Endothelial cell of umbilical vein (primary cell): ENCODE measurements around the gene RNF5. TPM values are rescaled to one million over a fixed set of nuclear protein-coding genes. Genes with fewer than 3 reads are reported as not detected.
"Not testable (repeated sequence)": the region's sequence is repeated elsewhere in the genome, so short reads cannot be mapped to it uniquely, and the experiment has no call there.

Experiments used
- BruUV-seq: library from RNA; stranded (reverse); fragments of 400-500 nt; replicated peaks from 2 replicates; lab custom pipeline; 2021; lab: Mats Ljungman, UMichigan
- CTCF ChIA-PET: fragments of 300-600, 350-600 bp; sonication (Branson Sonifier 250); formaldehyde crosslinking; loops from one replicate; lab custom pipeline; 2021; ENCODE audit warnings: antibody characterized with exemption, inconsistent platforms; lab: Charles Lee
- POLR2A ChIA-PET: fragments of 300-600, 350-600 bp; sonication (Branson Sonifier 250); formaldehyde crosslinking; loops from one replicate; lab custom pipeline; 2021; ENCODE audit warnings: antibody characterized with exemption, inconsistent platforms; lab: Charles Lee
- DNase-seq: peaks from one replicate; pipeline ENCODE4 v3.0.0-alpha.2; 2011; ENCODE audit warnings: low read depth, low spot score
- FAIRE-seq: peaks from 2 replicates; lab custom pipeline; 2011; peaks lifted over from hg19 to GRCh38; lab: Jason Lieb, UNC
- H2AFZ ChIP-seq: 2 replicates; pipeline ENCODE4 v1.6.0; 2012; ENCODE audit warnings: low read depth, low read length, control low read depth, inconsistent platforms
- H3K27ac ChIP-seq: 2 replicates; pipeline ENCODE4 v1.5.1; 2011; ENCODE audit warnings: low read depth, mild to moderate bottlenecking, control low read depth, low read length, moderate library complexity; ENCODE audit not compliant: insufficient read depth
- H3K27me3 ChIP-seq, 2 experiments: 2 replicates each; pipeline versions ENCODE4 v1.6.0 to v1.6.1; 2011; ENCODE audit warnings: low read length in 2 of 2, mixed read lengths in 1 of 2; ENCODE audit not compliant: control insufficient read depth in 2 of 2, insufficient read depth in 2 of 2
- H3K36me3 ChIP-seq, 2 experiments: 2 replicates in 1 of 2; 3 replicates in 1 of 2; pipeline ENCODE4 v1.5.1; 2011; ENCODE audit warnings: low read length in 2 of 2, mild to moderate bottlenecking in 1 of 2, moderate library complexity in 1 of 2; ENCODE audit not compliant: control insufficient read depth in 2 of 2, insufficient read depth in 2 of 2; ENCODE audit errors: extremely low read depth in 1 of 2
- H3K4me1 ChIP-seq: 3 replicates; pipeline ENCODE4 v1.5.1; 2011; ENCODE audit warnings: mild to moderate bottlenecking, low read length; ENCODE audit not compliant: control insufficient read depth, insufficient read depth; ENCODE audit errors: extremely low read depth
- H3K4me2 ChIP-seq: 2 replicates; pipeline ENCODE4 v1.6.1; 2011; ENCODE audit warnings: low read length, control low read depth, mixed read lengths; ENCODE audit not compliant: insufficient read depth
- H3K4me3 ChIP-seq, 3 experiments: fragments of 200-600 bp in 1 of 3; sonication (generic), shearing (Covaris generic) in 1 of 3; replicated peaks in 1 of 3; 2 replicates each; pipeline ENCODE4 v1.5.1; 2011 to 2016; ENCODE audit warnings: control low read depth in 3 of 3, low read length in 3 of 3, mild to moderate bottlenecking in 2 of 3, inconsistent platforms in 1 of 3, low read depth in 1 of 3, moderate library complexity in 1 of 3; ENCODE audit not compliant: insufficient read depth in 1 of 3
- H3K79me2 ChIP-seq: 2 replicates; pipeline ENCODE4 v1.6.0; 2012; ENCODE audit warnings: low read length, inconsistent platforms; ENCODE audit not compliant: control insufficient read depth, insufficient read depth
- H3K9ac ChIP-seq: replicated peaks from 2 replicates; pipeline ENCODE3; 2011; ENCODE audit warnings: low read length, control low read depth; ENCODE audit not compliant: insufficient read depth; ENCODE audit errors: extremely low read depth
- H3K9me1 ChIP-seq: replicated peaks from 3 replicates; pipeline ENCODE4 v1.6.0; 2011; ENCODE audit warnings: mild to moderate bottlenecking, low read length; ENCODE audit not compliant: control insufficient read depth, insufficient read depth; ENCODE audit errors: extremely low read depth
- H3K9me3 ChIP-seq: replicated peaks from 2 replicates; pipeline ENCODE4 v1.5.1; 2012; ENCODE audit warnings: low read length, inconsistent platforms; ENCODE audit not compliant: control insufficient read depth, insufficient read depth
- H4K20me1 ChIP-seq: replicated peaks from 2 replicates; pipeline ENCODE3; 2011; ENCODE audit warnings: mild to moderate bottlenecking, low read length; ENCODE audit not compliant: control insufficient read depth, insufficient read depth; ENCODE audit errors: extremely low read depth
- EZH2 ChIP-seq: IDR thresholded peaks from 2 replicates; pipeline ENCODE4 v1.6.1; 2012; ENCODE audit warnings: borderline replicate concordance, low read depth, mild to moderate bottlenecking, moderate library complexity, low read length, inconsistent platforms; ENCODE audit not compliant: severe bottlenecking
- FOS ChIP-seq: IDR thresholded peaks from 2 replicates; pipeline ENCODE4 v1.6.1; 2011; ENCODE audit warnings: mild to moderate bottlenecking, low read length, moderate library complexity, borderline replicate concordance; ENCODE audit not compliant: insufficient read depth
- GATA2 ChIP-seq: IDR thresholded peaks from 2 replicates; pipeline ENCODE4 v1.7.0; 2011; ENCODE audit warnings: low read depth, mild to moderate bottlenecking, moderate library complexity, mixed read lengths, low read length; ENCODE audit not compliant: insufficient read length, insufficient read depth
- JUN ChIP-seq: IDR thresholded peaks from 2 replicates; pipeline ENCODE4 v1.6.1; 2011; ENCODE audit warnings: borderline replicate concordance, low read depth; ENCODE audit not compliant: insufficient read length, insufficient read depth
- MYC ChIP-seq: IDR thresholded peaks from one replicate; pipeline ENCODE4 v1.6.1; 2011; ENCODE audit warnings: mild to moderate bottlenecking, low read depth, low read length
- POLR2A ChIP-seq: IDR thresholded peaks from 2 replicates; pipeline ENCODE4 v1.6.1; 2012; ENCODE audit warnings: low read depth, mild to moderate bottlenecking, control low read depth, low read length
- POLR2AphosphoS5 ChIP-seq: IDR thresholded peaks from 2 replicates; pipeline ENCODE4 v1.6.1; 2012; ENCODE audit warnings: low read depth, mild to moderate bottlenecking, control low read depth, low read length, moderate library complexity; ENCODE audit not compliant: insufficient read depth
- dilution Hi-C: fragments of 300-500 bp; cut with MboI; formaldehyde crosslinking; loops from one replicate; pipeline ENCODE4 v1.15.0; 2019; ENCODE audit warnings: low sequenced_read_pairs; ENCODE audit not compliant: extremely low pct_ligation_motif_present
- intact Hi-C: fragments of 100-400 bp; cut with micrococcal nuclease; formaldehyde crosslinking; loops from one replicate; pipeline ENCODE4 v1.10.0; 2022
- polyA plus RNA-seq, 4 experiments: library from polyadenylated mRNA; depleted of rRNA in 3 of 4; stranded (reverse) in 3 of 4; unstranded in 1 of 4; fragments of >200 nt; gene quantifications; 2 replicates each; pipeline versions ENCODE4 v1.2.1 to v1.2.3, GENCODE V29; 2011 to 2012; ENCODE audit warnings: missing spikeins in 1 of 4
- total RNA-seq: library from RNA; stranded (reverse); gene quantifications from 2 replicates; pipeline ENCODE4 v1.2.3, GENCODE V29; 2021
- TF ChIP-seq, protein P1 (sequence below): IDR thresholded peaks from 2 replicates; pipeline ENCODE4 v1.6.1; 2011; ENCODE audit not compliant: insufficient read depth, insufficient read length
- TF ChIP-seq, protein P2 (sequence below), 2 donors: IDR thresholded peaks; 1 replicate in 1 of 2; 2 replicates in 1 of 2; pipeline ENCODE4 v1.5.1; 2011; ENCODE audit warnings: low read length in 2 of 2, mild to moderate bottlenecking in 2 of 2, moderate library complexity in 2 of 2, control low read depth in 1 of 2, inconsistent platforms in 1 of 2, low read depth in 1 of 2; ENCODE audit not compliant: insufficient read depth in 1 of 2; ENCODE audit errors: extremely low read depth in 1 of 2

Gene RNF5
- total and polyA plus RNA-seq, 2 donors (not counting 3 experiments of a cell fraction or from before 2014, with no cell fraction given): 49.2 to 100 TPM

DNA sequence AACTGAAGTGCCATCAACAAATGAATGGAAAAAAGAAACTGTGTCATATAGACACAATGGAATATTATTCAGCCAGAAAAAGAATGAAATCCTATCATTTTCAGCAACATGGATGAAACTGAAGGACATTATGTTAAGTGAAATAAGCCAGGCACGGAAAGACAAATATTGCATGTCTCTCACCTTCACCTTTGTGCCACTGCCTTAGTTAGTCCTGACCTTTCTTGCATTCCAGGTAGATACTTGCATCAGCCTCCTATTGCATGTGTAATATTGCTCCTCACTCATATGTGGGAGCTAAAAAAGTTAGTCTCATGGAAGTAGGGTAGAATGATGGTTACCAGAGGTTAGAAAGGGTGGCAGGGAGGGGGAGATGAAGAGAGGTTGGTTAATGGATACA, 30.8 kb downstream of the RNF5 start:
- Histone ChIP-seq H3K4me2 (no peak overlapping the region), H3K27ac (no peak overlapping the region), H3K9me3 (no peaks in the 10 kb centered on the region), H3K4me3 (no peak overlapping the region), H3K9me1 (no peaks in the 10 kb centered on the region), H2AFZ (no peak overlapping the region), H3K4me1 (no peaks in the 10 kb centered on the region), H3K79me2 (no peaks in the 10 kb centered on the region), H3K9ac (no peak overlapping the region), H3K27me3 (no peaks in the 10 kb centered on the region), H4K20me1 (no peaks in the 10 kb centered on the region), H3K36me3 (peaks cover 13 to 14% of the 10 kb centered on the region in 2 experiments)
- dilution Hi-C loops: no loop called here
- intact Hi-C loops: no loop called here
- BruUV-seq: no TSS peak
- no peak for FAIRE-seq
- POLR2A ChIA-PET: no interaction called here
- TF ChIP-seq JUN (no peak), GATA2 (no peak), POLR2A (no peak), MYC (no peak)
- CTCF ChIA-PET: no interaction called here
- no peak for DNase-seq

DNA sequence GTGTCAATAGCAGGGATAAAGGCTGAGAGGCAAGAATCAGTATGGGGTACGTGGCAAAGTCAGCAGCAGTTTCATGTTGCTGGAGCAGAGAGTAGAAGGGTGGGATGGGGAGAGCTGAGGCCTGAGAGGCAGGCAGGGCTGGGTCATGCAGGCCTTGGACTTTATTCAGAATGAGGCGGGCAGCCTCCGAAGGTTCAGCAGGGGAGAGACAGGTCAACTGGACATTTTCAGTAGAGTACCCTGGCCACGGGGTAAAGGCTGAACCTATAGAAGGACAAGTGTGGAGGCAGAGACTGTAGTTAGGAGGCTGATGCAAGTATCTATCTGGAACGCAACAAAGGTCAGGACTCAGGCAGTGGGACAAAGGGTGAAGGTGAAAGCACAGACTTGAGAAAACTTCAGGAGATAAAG, 32.0 kb downstream of the RNF5 start:
- FAIRE-seq: no peak
- no peak for TF ChIP-seq FOS
- no peak for TF ChIP-seq GATA2
- TF ChIP-seq, protein P1, sequence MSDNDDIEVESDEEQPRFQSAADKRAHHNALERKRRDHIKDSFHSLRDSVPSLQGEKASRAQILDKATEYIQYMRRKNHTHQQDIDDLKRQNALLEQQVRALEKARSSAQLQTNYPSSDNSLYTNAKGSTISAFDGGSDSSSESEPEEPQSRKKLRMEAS: no peak
- TF ChIP-seq POLR2AphosphoS5: no peak
- no peak for TF ChIP-seq EZH2
- TF ChIP-seq POLR2A: no peak
- TF ChIP-seq JUN: no peak
- TF ChIP-seq MYC: no peak
- TF ChIP-seq, protein P2, sequence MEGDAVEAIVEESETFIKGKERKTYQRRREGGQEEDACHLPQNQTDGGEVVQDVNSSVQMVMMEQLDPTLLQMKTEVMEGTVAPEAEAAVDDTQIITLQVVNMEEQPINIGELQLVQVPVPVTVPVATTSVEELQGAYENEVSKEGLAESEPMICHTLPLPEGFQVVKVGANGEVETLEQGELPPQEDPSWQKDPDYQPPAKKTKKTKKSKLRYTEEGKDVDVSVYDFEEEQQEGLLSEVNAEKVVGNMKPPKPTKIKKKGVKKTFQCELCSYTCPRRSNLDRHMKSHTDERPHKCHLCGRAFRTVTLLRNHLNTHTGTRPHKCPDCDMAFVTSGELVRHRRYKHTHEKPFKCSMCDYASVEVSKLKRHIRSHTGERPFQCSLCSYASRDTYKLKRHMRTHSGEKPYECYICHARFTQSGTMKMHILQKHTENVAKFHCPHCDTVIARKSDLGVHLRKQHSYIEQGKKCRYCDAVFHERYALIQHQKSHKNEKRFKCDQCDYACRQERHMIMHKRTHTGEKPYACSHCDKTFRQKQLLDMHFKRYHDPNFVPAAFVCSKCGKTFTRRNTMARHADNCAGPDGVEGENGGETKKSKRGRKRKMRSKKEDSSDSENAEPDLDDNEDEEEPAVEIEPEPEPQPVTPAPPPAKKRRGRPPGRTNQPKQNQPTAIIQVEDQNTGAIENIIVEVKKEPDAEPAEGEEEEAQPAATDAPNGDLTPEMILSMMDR (IDR thresholded peaks at IDR 0.05; ENCODE audit: extremely low read depth in 1 of 2, insufficient read depth in 1 of 2, low read depth in 1 of 2, low read length in 2 of 2): no peak

GRCh38 chr6:32211432-32211831, 33.2 kb downstream of the RNF5 start:
- POLR2A ChIA-PET, FAIRE-seq: not testable (repeated sequence)

More for the DNA sequence above, 32.0 kb downstream of the RNF5 start:
- no peak for DNase-seq
- Histone ChIP-seq H3K4me2 (no peak overlapping the region), H3K9me1 (no peaks in the 10 kb centered on the region), H3K9ac (no peak overlapping the region), H4K20me1 (no peaks in the 10 kb centered on the region), H3K36me3 (peaks cover 5 to 13% of the 10 kb centered on the region in 2 experiments), H3K27me3 (no peaks in the 10 kb centered on the region), H2AFZ (no peak overlapping the region), H3K4me3 (no peak overlapping the region), H3K4me1 (no peaks in the 10 kb centered on the region), H3K79me2 (no peaks in the 10 kb centered on the region), H3K27ac (no peak overlapping the region), H3K9me3 (no peaks in the 10 kb centered on the region)
- intact Hi-C loops: no loop called here
- no TSS peak for BruUV-seq
- dilution Hi-C loops: no loop called here
- CTCF ChIA-PET: no interaction called here
- POLR2A ChIA-PET: no interaction called here

More at GRCh38 chr6:32211432-32211831, 33.2 kb downstream of the RNF5 start:
- H3K9me1 ChIP-seq, H3K4me2 ChIP-seq, H2AFZ ChIP-seq, H3K4me3 ChIP-seq, H3K79me2 ChIP-seq, H3K9me3 ChIP-seq, H3K27me3 ChIP-seq, DNase-seq, H3K27ac ChIP-seq, BruUV-seq, H3K9ac ChIP-seq, H3K4me1 ChIP-seq, intact Hi-C loops, H4K20me1 ChIP-seq, dilution Hi-C loops: not testable (repeated sequence)
- peaks cover 7 to 14% of the 10 kb centered on the region in 2 experiments for H3K36me3 ChIP-seq
- CTCF ChIA-PET: interaction anchor here (1.0 kb wide), 1 partner anchor 16 kb away, joined by 3 read pairs; no protein-coding TSS in a partner anchor
